IgD-negative memory B cell (primary cell): Measurements from ENCODE around the gene APP. TPM values are rescaled to one million over a fixed set of nuclear protein-coding genes. Genes with fewer than 3 reads are reported as not detected.

Source experiments
- H3K27ac Mint-ChIP-seq, 3 donors: one replicate each; pipeline ENCODE4 v1.8.0; 2020 to 2022; ENCODE audit warnings: mild to moderate bottlenecking in 3 of 3, mixed read lengths in 3 of 3, moderate library complexity in 1 of 3
- H3K27me3 Mint-ChIP-seq: one replicate; pipeline ENCODE4 v1.8.0; 2021; ENCODE audit warnings: mixed read lengths
- H3K36me3 Mint-ChIP-seq: one replicate; pipeline ENCODE4 v1.8.0; 2020; ENCODE audit warnings: mild to moderate bottlenecking, mixed read lengths
- H3K4me1 Mint-ChIP-seq, 3 donors: one replicate each; pipeline ENCODE4 v1.8.0; 2020 to 2022; ENCODE audit warnings: mixed read lengths in 3 of 3, mild to moderate bottlenecking in 1 of 3
- H3K4me3 Mint-ChIP-seq, 4 donors: one replicate each; pipeline ENCODE4 v1.8.0; 2020 to 2022; ENCODE audit warnings: mild to moderate bottlenecking in 4 of 4, mixed read lengths in 4 of 4, moderate library complexity in 3 of 4
- H3K9me3 Mint-ChIP-seq, 3 donors: one replicate each; pipeline ENCODE4 v1.8.0; 2020 to 2021; ENCODE audit warnings: mixed read lengths in 3 of 3, mild to moderate bottlenecking in 1 of 3
- polyA plus RNA-seq: library from polyadenylated mRNA; unstranded; fragments of 300-500 nt; fragmentation: Illumina TruSeq; gene quantifications from one replicate; pipeline ENCODE4 v1.2.3, GENCODE V29; 2021

The APP gene
- polyA plus RNA-seq, 1 donor from 2014 or later: 12.5 TPM

GRCh38 chr21:25952306-25952705, 218.3 kb downstream of the APP start:
- no peaks in the 10 kb centered on the region for H3K9me3 Mint-ChIP-seq
- peaks cover 10% of the 10 kb centered on the region for H3K36me3 Mint-ChIP-seq
- H3K27me3 Mint-ChIP-seq: no peaks in the 10 kb centered on the region
- no peak overlapping the region for H3K27ac Mint-ChIP-seq
- H3K4me1 Mint-ChIP-seq: no peaks in the 10 kb centered on the region
- no peak overlapping the region for H3K4me3 Mint-ChIP-seq

GRCh38 chr21:25949701-25950100, 220.9 kb downstream of the APP start:
- Mint-ChIP-seq H3K36me3 (peaks cover 6% of the 10 kb centered on the region), H3K9me3 (no peaks in the 10 kb centered on the region), H3K27ac (no peak overlapping the region), H3K27me3 (no peaks in the 10 kb centered on the region), H3K4me3 (peak overlapping the region in 1 of 4 donors; percentile 28), H3K4me1 (no peaks in the 10 kb centered on the region)

DNA sequence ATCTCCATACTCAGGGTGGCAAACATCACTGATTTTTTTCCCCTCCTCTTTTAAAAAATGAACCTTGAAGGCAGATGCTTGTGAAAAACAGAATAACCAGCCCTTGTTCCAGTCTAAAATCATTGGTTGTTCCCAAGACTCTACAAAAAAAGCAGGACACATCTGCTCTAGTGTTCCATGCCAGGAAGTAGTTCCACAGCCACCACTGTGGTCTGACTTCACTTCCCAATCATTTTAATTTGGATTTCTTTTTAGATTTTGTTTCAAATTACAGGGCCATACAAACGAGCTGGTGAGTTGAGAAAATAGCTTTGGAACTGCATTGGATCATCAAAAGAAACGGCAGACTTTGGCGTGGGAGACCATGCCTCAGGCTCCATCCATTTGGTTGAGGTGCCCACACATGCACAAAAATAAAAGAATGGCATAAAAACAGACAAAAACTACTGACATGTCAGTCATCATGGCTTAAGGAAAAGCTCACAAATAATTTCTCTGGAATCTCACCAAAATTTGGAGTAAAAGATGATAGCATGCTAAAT, 225.8 kb downstream of the APP start:
- Mint-ChIP-seq H3K36me3 (peaks cover 4% of the 10 kb centered on the region), H3K27me3 (no peaks in the 10 kb centered on the region), H3K4me1 (no peaks in the 10 kb centered on the region), H3K27ac (no peak overlapping the region), H3K4me3 (no peak overlapping the region), H3K9me3 (no peaks in the 10 kb centered on the region)

DNA sequence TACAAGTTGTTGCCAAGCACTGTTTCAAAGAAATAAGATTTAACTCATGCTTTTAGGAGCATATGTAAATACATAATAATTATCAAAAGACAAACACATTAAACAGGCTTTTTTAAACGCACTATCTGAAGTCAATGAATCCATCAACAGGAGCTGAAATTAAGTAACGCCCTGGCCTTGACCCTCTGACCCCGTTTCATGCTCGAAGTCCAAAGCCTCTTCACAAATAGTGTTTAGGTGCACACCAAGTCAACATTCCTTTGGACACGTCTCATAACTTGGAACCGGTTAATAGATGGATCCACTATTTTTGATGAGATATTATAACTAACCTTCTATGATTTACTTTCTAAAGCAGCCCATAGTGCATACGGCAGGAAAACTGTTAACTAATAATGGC, 226.5 kb downstream of the APP start:
- peak overlapping the region in 1 of 3 donors; percentile 27 for H3K27ac Mint-ChIP-seq
- no peaks in the 10 kb centered on the region for H3K4me1 Mint-ChIP-seq
- H3K27me3 Mint-ChIP-seq: no peaks in the 10 kb centered on the region
- H3K4me3 Mint-ChIP-seq: no peak overlapping the region
- peaks cover 4% of the 10 kb centered on the region for H3K36me3 Mint-ChIP-seq
- H3K9me3 Mint-ChIP-seq: no peaks in the 10 kb centered on the region

- Mint-ChIP-seq H3K36me3 (peaks cover 4% of the 10 kb centered on the region), H3K4me3 (no peak overlapping the region), H3K27ac (no peak overlapping the region), H3K9me3 (no peaks in the 10 kb centered on the region), H3K4me1 (peaks cover 0 to 2% (median 0%) of the 10 kb centered on the region in 3 donors), H3K27me3 (no peaks in the 10 kb centered on the region)
Measured at GRCh38 chr21:25942135-25942534, 228.4 kb downstream of the APP start.

DNA sequence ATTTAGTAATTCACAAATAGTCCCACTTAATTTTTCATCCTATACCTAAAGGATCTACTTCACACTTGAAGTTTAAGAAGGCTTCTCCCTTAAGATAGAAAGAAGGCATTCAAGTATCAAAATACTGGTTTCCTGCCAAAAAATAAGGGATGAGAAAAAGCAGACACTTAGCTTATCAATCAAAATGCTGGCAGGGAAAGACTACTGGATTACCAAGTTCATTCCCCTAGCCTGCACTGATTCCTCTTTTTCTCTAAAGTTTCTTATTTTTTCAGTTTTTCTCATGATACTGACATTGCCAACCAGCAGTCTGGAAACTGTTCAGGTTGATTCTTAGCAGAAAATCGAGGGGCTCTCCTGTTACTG, 231.2 kb downstream of the APP start:
- no peaks in the 10 kb centered on the region for H3K9me3 Mint-ChIP-seq
- H3K36me3 Mint-ChIP-seq: peaks cover 4% of the 10 kb centered on the region
- H3K4me3 Mint-ChIP-seq: no peak overlapping the region
- peaks cover 0 to 6% (median 0%) of the 10 kb centered on the region in 3 donors for H3K4me1 Mint-ChIP-seq
- no peaks in the 10 kb centered on the region for H3K27me3 Mint-ChIP-seq
- no peak overlapping the region for H3K27ac Mint-ChIP-seq

GRCh38 chr21:25938658-25939395, 231.7 kb downstream of the APP start:
- Mint-ChIP-seq H3K4me3 (no peak overlapping the region), H3K27ac (no peak overlapping the region), H3K36me3 (peaks cover 4% of the 10 kb centered on the region), H3K9me3 (no peaks in the 10 kb centered on the region), H3K27me3 (no peaks in the 10 kb centered on the region), H3K4me1 (peaks cover 0 to 6% (median 0%) of the 10 kb centered on the region in 3 donors)

- peaks cover 0 to 6% (median 0%) of the 10 kb centered on the region in 3 donors for H3K4me1 Mint-ChIP-seq
- no peak overlapping the region for H3K27ac Mint-ChIP-seq
- H3K36me3 Mint-ChIP-seq: peaks cover 4% of the 10 kb centered on the region
- H3K4me3 Mint-ChIP-seq: no peak overlapping the region
- H3K27me3 Mint-ChIP-seq: no peaks in the 10 kb centered on the region
- no peaks in the 10 kb centered on the region for H3K9me3 Mint-ChIP-seq
Measured at GRCh38 chr21:25936776-25937175, 233.8 kb downstream of the APP start.

DNA sequence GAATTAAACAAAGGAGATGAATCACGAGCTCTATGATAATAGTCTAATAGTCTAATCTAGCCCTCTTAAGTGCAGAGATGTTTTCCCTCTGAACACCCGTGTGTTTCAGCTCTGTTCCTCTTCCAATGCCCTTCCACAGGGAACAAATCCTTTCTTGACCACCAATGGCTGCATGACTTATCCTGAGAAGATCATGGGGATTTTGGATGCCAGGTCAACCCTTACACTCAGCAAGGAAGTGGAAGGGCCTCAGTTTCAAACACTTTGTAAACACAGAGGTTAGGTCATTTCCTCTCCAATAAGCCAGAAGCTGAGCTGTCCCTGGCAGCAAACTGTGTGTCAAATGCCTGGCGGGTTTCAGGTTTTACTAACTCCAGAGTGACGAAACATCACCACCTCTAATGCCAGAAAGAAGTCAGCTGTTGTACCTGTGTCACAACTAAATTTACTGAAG, 235.8 kb downstream of the APP start:
- Mint-ChIP-seq H3K27me3 (no peaks in the 10 kb centered on the region), H3K4me3 (no peak overlapping the region), H3K4me1 (peaks cover 0 to 6% (median 0%) of the 10 kb centered on the region in 3 donors), H3K27ac (peak overlapping the region in 1 of 3 donors; percentile 78), H3K36me3 (peaks cover 3% of the 10 kb centered on the region), H3K9me3 (no peaks in the 10 kb centered on the region)

DNA sequence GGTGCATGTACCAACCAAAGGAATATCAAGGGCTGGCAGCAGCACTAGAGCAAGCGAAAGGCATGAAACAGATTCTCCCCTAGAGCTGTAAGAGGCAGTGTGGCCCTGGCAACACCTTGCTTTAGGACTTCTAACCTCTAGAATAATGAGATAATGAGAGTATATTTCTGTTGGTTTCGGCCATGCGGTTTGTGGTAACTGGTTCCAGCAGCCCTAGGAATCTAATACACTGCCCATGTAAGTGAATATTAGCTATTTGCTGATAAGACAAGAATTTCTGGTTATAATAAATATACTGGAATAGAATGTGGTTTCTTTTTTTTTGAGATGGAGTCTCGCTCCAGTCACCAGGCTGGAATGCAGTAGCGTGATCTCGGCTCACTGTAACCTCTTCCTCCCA, 236.4 kb downstream of the APP start:
- H3K27ac Mint-ChIP-seq: no peak overlapping the region
- H3K36me3 Mint-ChIP-seq: peaks cover 3% of the 10 kb centered on the region
- H3K9me3 Mint-ChIP-seq: no peaks in the 10 kb centered on the region

GRCh38 chr21:25931765-25932164, 238.8 kb downstream of the APP start:
- H3K9me3 Mint-ChIP-seq: no peaks in the 10 kb centered on the region
- no peaks in the 10 kb centered on the region for H3K27me3 Mint-ChIP-seq
- no peak overlapping the region for H3K27ac Mint-ChIP-seq
- peaks cover 3% of the 10 kb centered on the region for H3K36me3 Mint-ChIP-seq
- peaks cover 0 to 4% (median 0%) of the 10 kb centered on the region in 3 donors for H3K4me1 Mint-ChIP-seq
- no peak overlapping the region for H3K4me3 Mint-ChIP-seq

More for the DNA sequence above, 236.4 kb downstream of the APP start:
- Mint-ChIP-seq H3K4me1 (peaks cover 0 to 6% (median 0%) of the 10 kb centered on the region in 3 donors), H3K27me3 (no peaks in the 10 kb centered on the region), H3K4me3 (no peak overlapping the region)

DNA sequence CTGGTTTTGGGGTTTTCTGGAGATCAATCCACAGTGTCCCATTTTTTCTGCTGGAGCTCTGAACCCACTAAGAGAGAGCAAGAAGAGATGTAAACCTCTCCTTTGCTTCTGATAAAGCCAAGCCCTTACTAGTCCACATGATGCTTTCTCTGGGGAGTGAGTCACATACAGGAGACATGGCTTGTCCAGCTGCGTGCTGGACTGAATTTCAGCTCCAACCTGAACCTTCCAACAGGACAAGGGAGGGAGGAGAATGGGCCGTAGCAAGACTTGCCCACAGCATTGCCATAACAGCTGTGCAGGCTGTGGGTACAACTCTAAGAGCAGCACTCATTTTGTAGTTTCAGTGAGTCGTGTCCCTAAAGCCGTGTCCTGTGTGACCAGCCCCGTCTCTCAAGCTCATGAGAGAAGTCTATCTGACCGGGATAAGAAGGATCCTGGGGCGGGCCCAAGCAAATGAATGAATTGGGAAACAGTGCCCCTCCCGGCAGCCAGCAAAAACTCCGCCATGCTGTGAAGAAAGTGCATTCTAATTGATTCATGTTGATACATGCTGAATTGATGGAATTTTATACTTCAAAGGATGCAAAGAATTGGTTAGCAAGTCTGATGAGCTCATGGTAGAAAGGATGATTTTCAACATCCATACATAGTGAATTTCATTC, 240.6 kb downstream of the APP start:
- no peak overlapping the region for H3K27ac Mint-ChIP-seq
- no peaks in the 10 kb centered on the region for H3K27me3 Mint-ChIP-seq
- H3K4me3 Mint-ChIP-seq: no peak overlapping the region
- H3K4me1 Mint-ChIP-seq: peaks cover 0 to 4% (median 0%) of the 10 kb centered on the region in 3 donors
- peaks cover 3% of the 10 kb centered on the region for H3K36me3 Mint-ChIP-seq
- H3K9me3 Mint-ChIP-seq: no peaks in the 10 kb centered on the region

DNA sequence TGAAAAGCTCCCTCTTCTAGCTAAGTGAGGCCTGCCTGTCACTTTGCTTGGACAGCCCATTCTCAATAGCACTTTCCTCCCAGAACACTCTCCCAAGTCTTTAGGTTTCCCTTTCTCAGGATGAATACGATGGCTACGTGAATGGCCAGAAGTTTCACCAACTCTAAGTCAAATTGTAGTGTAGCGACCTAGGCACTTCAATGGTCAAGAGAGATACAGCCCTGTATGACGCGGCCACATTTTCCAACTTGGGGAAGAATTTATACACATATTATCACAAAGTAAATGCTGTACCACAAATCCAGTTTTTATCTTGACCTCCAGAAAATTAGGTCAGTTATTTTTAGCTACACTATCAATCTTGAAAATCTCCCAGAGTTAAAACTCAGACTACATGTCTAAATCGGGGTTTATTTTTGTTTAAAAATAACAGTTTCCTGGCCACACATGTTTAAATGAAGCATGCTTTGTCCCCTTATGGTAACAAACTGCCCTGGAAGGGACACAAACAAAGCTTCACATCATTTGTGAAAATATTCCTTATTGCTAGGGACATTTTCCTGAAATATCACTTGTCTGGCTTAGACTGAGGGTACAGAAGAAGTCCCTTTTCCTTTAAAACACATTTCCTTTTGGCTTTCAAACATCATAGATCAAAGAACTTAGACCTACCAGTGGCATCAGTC, 243.2 kb downstream of the APP start:
- Mint-ChIP-seq H3K4me3 (no peak overlapping the region), H3K36me3 (peaks cover 3% of the 10 kb centered on the region), H3K27me3 (no peaks in the 10 kb centered on the region), H3K4me1 (no peaks in the 10 kb centered on the region), H3K9me3 (no peaks in the 10 kb centered on the region), H3K27ac (peak overlapping the region in 2 of 3 donors; percentile 74 to 84)

DNA sequence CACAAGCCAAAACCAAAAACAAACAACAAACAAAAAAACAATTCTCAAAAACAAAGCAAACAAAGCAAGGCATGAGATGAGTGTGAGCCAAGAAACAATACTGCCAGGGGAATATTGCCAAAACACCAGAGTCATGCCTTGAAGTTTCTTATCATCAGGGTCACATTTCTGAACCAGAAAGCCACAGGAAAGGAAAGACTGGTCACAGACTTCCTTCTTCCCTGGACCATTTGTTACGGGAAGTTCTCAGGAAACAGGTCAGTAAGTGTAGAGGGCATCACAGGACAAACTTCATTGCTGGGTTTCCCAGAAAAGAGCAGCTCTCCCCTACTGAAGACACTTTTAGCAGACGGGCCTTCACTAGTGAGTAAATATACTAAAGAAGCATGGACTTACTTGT, 244.6 kb downstream of the APP start:
- H3K4me1 Mint-ChIP-seq: no peaks in the 10 kb centered on the region
- no peaks in the 10 kb centered on the region for H3K27me3 Mint-ChIP-seq
- no peak overlapping the region for H3K4me3 Mint-ChIP-seq
- peak overlapping the region in 1 of 3 donors; percentile 62 for H3K27ac Mint-ChIP-seq
- H3K9me3 Mint-ChIP-seq: no peaks in the 10 kb centered on the region
- no peaks in the 10 kb centered on the region for H3K36me3 Mint-ChIP-seq
